Activated CD8-positive, alpha-beta memory T cell treated with anti-CD3 and anti-CD28 coated beads for 48 hours (primary cell): Measurements from ENCODE around the gene IGFL2.
"Not testable (repeated sequence)": the region's sequence is repeated elsewhere in the genome, so short reads cannot be mapped to it uniquely, and the experiment has no call there.

Source experiments
- DNase-seq, 3 experiments: peaks; one replicate each; pipeline ENCODE4 v3.0.0-alpha.2; 2020; ENCODE audit warnings: low read depth in 2 of 3, low spot score in 2 of 3

The IGFL2 gene

DNA sequence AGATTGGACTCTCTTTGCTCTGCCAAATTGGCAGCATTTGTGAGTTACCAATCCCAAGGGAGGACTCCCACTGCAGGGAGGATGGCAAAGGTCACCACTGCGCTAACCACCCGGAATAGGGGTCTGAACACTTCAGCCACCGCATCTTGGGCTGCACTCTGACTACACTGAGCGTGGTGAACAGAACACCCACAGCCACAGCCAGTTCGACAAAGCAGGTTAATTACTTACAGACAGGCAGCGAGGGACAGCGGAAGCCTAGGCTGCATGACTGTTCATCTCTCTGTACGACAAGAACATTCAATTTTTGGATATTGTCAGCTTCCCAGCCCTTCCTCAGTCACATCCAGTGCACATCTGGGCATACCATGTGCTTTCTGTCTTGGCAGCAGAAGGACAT, 59.8 kb downstream of the IGFL2 start:
- not testable (repeated sequence) for DNase-seq

- no peak for DNase-seq
These were observed 61.0 kb downstream of the IGFL2 start for GRCh38 chr19:46209051-46209450.

GRCh38 chr19:46209472-46209871, 61.4 kb downstream of the IGFL2 start:
- DNase-seq = no peak

- no peak for DNase-seq
These were observed 62.6 kb downstream of the IGFL2 start for GRCh38 chr19:46210669-46211068.
